ENCODE results near the gene SLC6A18.
"Not testable (repeated sequence)": the region's sequence is repeated elsewhere in the genome, so short reads cannot be mapped to it uniquely, and the experiment has no call there.

SLC6A18 gene

GRCh38 chr5:1273745-1274144 is 48.6 kb downstream of the SLC6A18 start:
- FAIRE-seq (no peak), DNase-seq (ENCODE audit: insufficient read length, low spot score) (no peak)
- no peak for TF ChIP-seq CTCF (IDR thresholded peaks at IDR 0.05; ENCODE audit: insufficient read depth, missing control alignments)

- no peak for FAIRE-seq
- DNase-seq (ENCODE audit: insufficient read length, low spot score) = no peak
- TF ChIP-seq CTCF (IDR thresholded peaks at IDR 0.05; ENCODE audit: insufficient read depth, missing control alignments) = no peak
Measured at GRCh38 chr5:1274471-1274870, 49.3 kb downstream of the SLC6A18 start.

- not testable (repeated sequence) for DNase-seq (ENCODE audit: insufficient read length, low spot score); FAIRE-seq
Measured at GRCh38 chr5:1275397-1276391, 50.5 kb downstream of the SLC6A18 start.

GRCh38 chr5:1276930-1277329 is 51.7 kb downstream of the SLC6A18 start:
- DNase-seq (ENCODE audit: insufficient read length, low spot score) (no peak), FAIRE-seq (no peak)
- no peak for TF ChIP-seq CTCF (IDR thresholded peaks at IDR 0.05; ENCODE audit: insufficient read depth, missing control alignments)

- DNase-seq (ENCODE audit: insufficient read length, low spot score) (no peak), FAIRE-seq (no peak)
- no peak for TF ChIP-seq CTCF (IDR thresholded peaks at IDR 0.05; ENCODE audit: insufficient read depth, missing control alignments)
Measured at GRCh38 chr5:1277331-1277730, 52.1 kb downstream of the SLC6A18 start.

GRCh38 chr5:1277781-1278180 is 52.6 kb downstream of the SLC6A18 start:
- DNase-seq (ENCODE audit: insufficient read length, low spot score) (no peak), FAIRE-seq (no peak)
- no peak for TF ChIP-seq CTCF (IDR thresholded peaks at IDR 0.05; ENCODE audit: insufficient read depth, missing control alignments)

GRCh38 chr5:1278216-1278615 is 53.0 kb downstream of the SLC6A18 start:
- TF ChIP-seq CTCF (IDR thresholded peaks at IDR 0.05; ENCODE audit: insufficient read depth, missing control alignments) = no peak
- no peak for FAIRE-seq
- no peak for DNase-seq (ENCODE audit: insufficient read length, low spot score)
